Caco-2 (cell line): Measurements from ENCODE around the gene ABL2. TPM values are rescaled to one million over a fixed set of nuclear protein-coding genes. Genes with fewer than 3 reads are reported as not detected.

Source experiments
- BruUV-seq: library from RNA; stranded (reverse); fragments of 400-500 nt; replicated peaks from 2 replicates; lab custom pipeline; 2021; lab: Mats Ljungman, UMichigan
- CTCF ChIA-PET: fragments of 300-600 bp; sonication (Branson Sonifier 250); formaldehyde crosslinking; loops from one replicate; lab custom pipeline; 2022; ENCODE audit warnings: antibody characterized with exemption; lab: Charles Lee
- POLR2A ChIA-PET: fragments of 300-600 bp; sonication (Branson Sonifier 250); formaldehyde crosslinking; loops from one replicate; lab custom pipeline; 2022; ENCODE audit warnings: antibody characterized with exemption; lab: Charles Lee
- DNase-seq, 2 experiments: peaks; one replicate each; pipeline versions ENCODE4 v3.0.0 to v3.0.0-alpha.2; 2020 to 2022
- H3K27me3 ChIP-seq: replicated peaks from 2 replicates; pipeline ENCODE4 v1.6.0; 2011; ENCODE audit warnings: low read length; ENCODE audit not compliant: control insufficient read depth, insufficient read depth
- H3K36me3 ChIP-seq: 2 replicates; pipeline ENCODE4 v1.5.1; 2011; ENCODE audit warnings: low read length; ENCODE audit not compliant: control insufficient read depth, insufficient read depth
- H3K4me1 ChIP-seq: fragments of 250-450 bp; sonication (Bioruptor Pico); 2 replicates; pipeline ENCODE4 v1.5.1; 2020; ENCODE audit warnings: mild to moderate bottlenecking
- H3K4me3 ChIP-seq: 2 replicates; pipeline ENCODE4 v1.5.1; 2011; ENCODE audit warnings: low read depth, mild to moderate bottlenecking, control low read depth, low read length
- H3K9me3 ChIP-seq: fragments of 250-450 bp; sonication (Bioruptor Pico); 2 replicates; pipeline ENCODE4 v1.5.1; 2020; ENCODE audit warnings: mild to moderate bottlenecking, moderate library complexity
- H3K27ac Mint-ChIP-seq: one replicate; pipeline ENCODE4 v1.8.0; 2022; ENCODE audit warnings: mixed read lengths; ENCODE audit not compliant: unreplicated experiment
- H3K27me3 Mint-ChIP-seq: one replicate; pipeline ENCODE4 v1.8.0; 2022; ENCODE audit warnings: mixed read lengths; ENCODE audit not compliant: insufficient read depth, unreplicated experiment
- H3K36me3 Mint-ChIP-seq: one replicate; pipeline ENCODE4 v1.8.0; 2022; ENCODE audit warnings: mild to moderate bottlenecking, mixed read lengths; ENCODE audit not compliant: insufficient read depth, unreplicated experiment
- H3K4me1 Mint-ChIP-seq: one replicate; pipeline ENCODE4 v1.8.0; 2022; ENCODE audit warnings: low read depth, mixed read lengths; ENCODE audit not compliant: unreplicated experiment
- H3K4me3 Mint-ChIP-seq: one replicate; pipeline ENCODE4 v1.8.0; 2022; ENCODE audit warnings: mild to moderate bottlenecking, moderate library complexity, mixed read lengths; ENCODE audit not compliant: unreplicated experiment
- H3K9me3 Mint-ChIP-seq: one replicate; pipeline ENCODE4 v1.8.0; 2022; ENCODE audit warnings: mixed read lengths; ENCODE audit not compliant: unreplicated experiment
- intact Hi-C: fragments of 100-400 bp; cut with micrococcal nuclease; formaldehyde crosslinking; loops from one replicate; pipeline ENCODE4 v1.10.0; 2022; ENCODE audit not compliant: unreplicated experiment
- total RNA-seq: library from RNA; stranded (reverse); gene quantifications from 2 replicates; pipeline ENCODE4 v1.2.3, GENCODE V29; 2022
- TF ChIP-seq, protein P1 (sequence below), 2 experiments: fragments of 200-600 bp in 1 of 2; IDR thresholded peaks; 1 replicate in 1 of 2; 2 replicates in 1 of 2; pipeline versions ENCODE4 v1.5.1 to v1.8.0; 2011 to 2022; ENCODE audit warnings: antibody characterized with exemption in 1 of 2, control low read depth in 1 of 2, inconsistent platforms in 1 of 2, low read depth in 1 of 2, low read length in 1 of 2, mild to moderate bottlenecking in 1 of 2, moderate library complexity in 1 of 2; ENCODE audit not compliant: insufficient read depth in 1 of 2, severe bottlenecking in 1 of 2, unreplicated experiment in 1 of 2

The ABL2 gene
- total RNA-seq, 1 experiment from 2014 or later: 21.6 TPM

DNA sequence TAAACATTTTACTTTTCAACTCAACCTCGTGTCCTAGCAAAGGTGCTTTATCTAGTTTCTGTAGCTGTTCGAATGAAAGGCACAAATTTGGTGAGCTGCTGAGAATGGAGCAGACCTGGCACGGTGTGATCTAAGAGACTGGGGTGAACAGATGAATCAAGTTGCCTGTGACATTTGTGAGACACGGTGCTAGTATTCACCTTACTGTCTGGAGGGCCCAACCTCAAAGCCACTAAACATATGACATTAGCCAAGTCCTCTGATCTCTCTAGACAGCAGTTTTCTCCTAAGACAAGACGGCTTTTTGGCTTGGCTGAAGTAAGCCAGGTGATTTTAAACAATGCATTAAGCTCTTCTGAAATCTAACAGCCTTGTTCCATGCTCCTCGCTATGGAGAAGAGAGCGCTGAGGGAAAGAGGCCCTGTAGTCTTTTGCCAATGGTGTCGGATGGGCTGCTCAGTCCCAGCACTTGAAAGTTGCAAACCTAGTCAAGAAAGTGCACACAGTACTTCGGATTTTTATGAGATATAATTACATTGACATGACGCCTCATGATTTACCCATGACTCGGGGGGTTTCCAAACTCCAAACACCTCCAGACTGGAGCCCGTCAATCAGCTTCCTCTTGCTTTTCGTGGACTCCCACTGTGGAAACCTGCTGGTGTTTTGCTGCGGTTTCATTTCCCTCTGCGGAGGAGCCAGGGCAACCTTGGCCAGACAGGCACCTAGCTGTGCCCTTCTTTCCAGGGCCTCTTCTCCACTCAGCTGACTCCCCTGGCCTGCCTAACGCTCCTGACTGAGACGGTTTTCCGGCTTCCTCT is 148.4 kb downstream of the ABL2 start:
- POLR2A ChIA-PET: interaction anchor here (1.6 kb wide), 1 partner anchor 212 kb away, joined by 4 read pairs; the partner anchor contains the start of gene SOAT1
- H3K27me3 Mint-ChIP-seq: no peaks in the 10 kb centered on the region
- no peak for DNase-seq
- BruUV-seq: TSS peak; percentile 83
- H3K4me1 Mint-ChIP-seq: peaks cover 9% of the 10 kb centered on the region
- CTCF ChIA-PET: no interaction called here
- no peaks in the 10 kb centered on the region for H3K27me3 ChIP-seq
- H3K4me1 ChIP-seq: peaks cover 5% of the 10 kb centered on the region; the same call in 1 of the 2 replicates
- H3K4me3 ChIP-seq: peak overlapping the region; percentile 97
- H3K4me3 Mint-ChIP-seq: peak overlapping the region; percentile 98
- H3K27ac Mint-ChIP-seq: peak overlapping the region; percentile 96
- H3K36me3 Mint-ChIP-seq: peaks cover 21% of the 10 kb centered on the region
- TF ChIP-seq, protein P1, sequence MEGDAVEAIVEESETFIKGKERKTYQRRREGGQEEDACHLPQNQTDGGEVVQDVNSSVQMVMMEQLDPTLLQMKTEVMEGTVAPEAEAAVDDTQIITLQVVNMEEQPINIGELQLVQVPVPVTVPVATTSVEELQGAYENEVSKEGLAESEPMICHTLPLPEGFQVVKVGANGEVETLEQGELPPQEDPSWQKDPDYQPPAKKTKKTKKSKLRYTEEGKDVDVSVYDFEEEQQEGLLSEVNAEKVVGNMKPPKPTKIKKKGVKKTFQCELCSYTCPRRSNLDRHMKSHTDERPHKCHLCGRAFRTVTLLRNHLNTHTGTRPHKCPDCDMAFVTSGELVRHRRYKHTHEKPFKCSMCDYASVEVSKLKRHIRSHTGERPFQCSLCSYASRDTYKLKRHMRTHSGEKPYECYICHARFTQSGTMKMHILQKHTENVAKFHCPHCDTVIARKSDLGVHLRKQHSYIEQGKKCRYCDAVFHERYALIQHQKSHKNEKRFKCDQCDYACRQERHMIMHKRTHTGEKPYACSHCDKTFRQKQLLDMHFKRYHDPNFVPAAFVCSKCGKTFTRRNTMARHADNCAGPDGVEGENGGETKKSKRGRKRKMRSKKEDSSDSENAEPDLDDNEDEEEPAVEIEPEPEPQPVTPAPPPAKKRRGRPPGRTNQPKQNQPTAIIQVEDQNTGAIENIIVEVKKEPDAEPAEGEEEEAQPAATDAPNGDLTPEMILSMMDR (IDR thresholded peaks at IDR 0.05; ENCODE audit: insufficient read depth in 1 of 2, low read depth in 1 of 2, low read length in 1 of 2, severe bottlenecking in 1 of 2, unreplicated experiment in 1 of 2): no peak
- H3K36me3 ChIP-seq: no peaks in the 10 kb centered on the region
- intact Hi-C loops: loop anchor here (2.0 to 10.0 kb wide), 3 partner anchors 112 to 1409 kb away; no protein-coding TSS in a partner anchor
- H3K9me3 Mint-ChIP-seq: no peaks in the 10 kb centered on the region
- no peaks in the 10 kb centered on the region for H3K9me3 ChIP-seq

DNA sequence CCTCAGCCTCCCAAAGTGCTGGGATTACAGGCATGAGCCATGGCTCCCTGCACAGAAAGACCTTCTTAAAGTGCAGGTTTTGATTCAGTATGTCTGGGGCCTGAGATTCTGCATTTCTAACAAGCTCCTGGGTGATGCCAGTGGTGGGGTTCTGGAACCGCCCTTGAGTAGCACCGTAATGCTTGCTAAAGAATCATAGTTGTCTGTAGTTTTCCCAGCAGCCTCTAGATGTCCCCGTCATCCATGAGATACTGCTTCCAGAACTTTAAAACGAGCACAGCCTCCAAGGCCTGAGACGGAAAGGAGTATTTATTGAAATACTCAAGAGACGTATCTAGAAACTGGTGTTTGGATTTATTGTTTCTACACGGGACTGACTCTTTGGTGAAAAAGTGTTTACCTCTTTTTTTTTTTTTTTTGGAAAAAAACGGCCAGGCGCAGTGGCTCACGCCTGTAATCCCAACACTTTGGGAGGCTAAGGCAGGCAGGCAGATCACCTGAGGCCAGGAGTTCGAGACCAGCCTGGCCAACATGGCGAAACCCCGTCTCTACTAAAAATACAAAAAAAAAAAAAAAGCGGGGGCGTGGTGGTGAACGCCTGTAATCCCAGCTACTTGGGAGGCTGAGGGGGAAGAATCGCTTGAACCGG is 150.2 kb downstream of the ABL2 start:
- POLR2A ChIA-PET: no interaction called here
- peak; percentile 58 to 66 for DNase-seq
- CTCF ChIA-PET: interaction anchor here (1.1 to 1.2 kb wide), 2 partner anchors 33 to 289 kb away, joined by 3 read pairs; no protein-coding TSS in a partner anchor
- intact Hi-C loops: loop anchor here (2.0 kb wide), 3 partner anchors 172 to 520 kb away; partner anchors contain the start of gene SOAT1
- Mint-ChIP-seq H3K4me3 (no peak overlapping the region), H3K4me1 (peaks cover 9% of the 10 kb centered on the region), H3K27ac (no peak overlapping the region), H3K27me3 (no peaks in the 10 kb centered on the region), H3K36me3 (peaks cover 21% of the 10 kb centered on the region), H3K9me3 (no peaks in the 10 kb centered on the region)
- Histone ChIP-seq H3K36me3 (no peaks in the 10 kb centered on the region), H3K27me3 (no peaks in the 10 kb centered on the region), H3K9me3 (no peaks in the 10 kb centered on the region), H3K4me1 (peaks cover 5% of the 10 kb centered on the region; the same call in 1 of the 2 replicates), H3K4me3 (no peak overlapping the region)
- TF ChIP-seq, protein P1 (IDR thresholded peaks at IDR 0.05; ENCODE audit: insufficient read depth in 1 of 2, low read depth in 1 of 2, low read length in 1 of 2, severe bottlenecking in 1 of 2, unreplicated experiment in 1 of 2): peak; percentile 69 to 73
- no TSS peak for BruUV-seq

DNA sequence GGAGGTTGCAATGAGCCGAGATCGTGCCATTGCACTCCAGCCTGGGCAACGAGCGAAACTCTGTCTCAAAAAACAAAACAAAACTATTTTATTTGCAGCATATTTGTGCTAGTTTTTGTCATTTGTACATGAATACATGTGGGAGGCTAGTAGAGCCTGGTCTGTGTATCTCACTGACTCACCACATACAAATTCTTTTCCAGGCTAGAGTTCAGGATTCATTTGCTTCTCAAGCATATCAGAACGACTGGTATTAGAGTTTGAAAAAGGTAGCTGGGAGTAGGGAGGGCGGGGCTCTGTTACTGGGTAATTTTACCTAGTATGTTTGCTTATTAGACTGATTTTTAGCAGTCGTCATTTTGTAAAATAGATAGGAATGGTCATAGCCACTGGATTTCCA is 152.1 kb downstream of the ABL2 start:
- CTCF ChIA-PET: no interaction called here

More for the DNA sequence above, 152.1 kb downstream of the ABL2 start:
- H3K4me1 Mint-ChIP-seq: peaks cover 9% of the 10 kb centered on the region
- no peak overlapping the region for H3K4me3 Mint-ChIP-seq
- no peak for DNase-seq
- H3K36me3 ChIP-seq: no peaks in the 10 kb centered on the region
- H3K4me1 ChIP-seq: peaks cover 5% of the 10 kb centered on the region; the same call in 1 of the 2 replicates
- no peaks in the 10 kb centered on the region for H3K9me3 ChIP-seq
- no peak overlapping the region for H3K4me3 ChIP-seq
- TF ChIP-seq, protein P1 (IDR thresholded peaks at IDR 0.05; ENCODE audit: insufficient read depth in 1 of 2, low read depth in 1 of 2, low read length in 1 of 2, severe bottlenecking in 1 of 2, unreplicated experiment in 1 of 2): no peak
- H3K27ac Mint-ChIP-seq: no peak overlapping the region
- H3K36me3 Mint-ChIP-seq: peaks cover 15% of the 10 kb centered on the region
- no TSS peak for BruUV-seq
- no peaks in the 10 kb centered on the region for H3K9me3 Mint-ChIP-seq
- POLR2A ChIA-PET: no interaction called here
- intact Hi-C loops: no loop called here
- no peaks in the 10 kb centered on the region for H3K27me3 Mint-ChIP-seq
- no peaks in the 10 kb centered on the region for H3K27me3 ChIP-seq
